Progenitor cell of endocrine pancreas (in vitro differentiated cells): ENCODE data around the gene COL19A1. TPM values are rescaled to one million over a fixed set of nuclear protein-coding genes. Genes with fewer than 3 reads are reported as not detected.

Source experiments
- DNase-seq: peaks from one replicate; pipeline ENCODE4 v3.0.0; 2021; ENCODE audit warnings: low spot score; ENCODE audit not compliant: unreplicated experiment
- H3K27ac Mint-ChIP-seq: 2 replicates; pipeline ENCODE4 v1.8.0; 2021; ENCODE audit warnings: mild to moderate bottlenecking, moderate library complexity, mixed read lengths
- H3K27me3 Mint-ChIP-seq: 2 replicates; pipeline ENCODE4 v1.8.0; 2021; ENCODE audit warnings: mixed read lengths
- H3K36me3 Mint-ChIP-seq: 2 replicates; pipeline ENCODE4 v1.8.0; 2022; ENCODE audit warnings: mixed read lengths; ENCODE audit not compliant: insufficient read depth
- H3K4me1 Mint-ChIP-seq: 2 replicates; pipeline ENCODE4 v1.8.0; 2021; ENCODE audit warnings: low read depth, mixed read lengths
- H3K4me3 Mint-ChIP-seq: 2 replicates; pipeline ENCODE4 v1.8.0; 2021; ENCODE audit warnings: low read depth, mild to moderate bottlenecking, moderate library complexity, mixed read lengths
- H3K9me3 Mint-ChIP-seq: 2 replicates; pipeline ENCODE4 v1.8.0; 2021; ENCODE audit warnings: low read depth, mixed read lengths
- total RNA-seq: library from RNA; stranded (reverse); gene quantifications from 2 replicates; pipeline ENCODE4 v1.2.1, GENCODE V29; 2021
- TF ChIP-seq, protein P1 (sequence below): fragments of 200-600 bp; sonication (generic); IDR thresholded peaks from one replicate; pipeline ENCODE4 v1.5.0; 2021; ENCODE audit warnings: antibody characterized with exemption, mild to moderate bottlenecking; ENCODE audit not compliant: unreplicated experiment

The COL19A1 gene
- total RNA-seq, 1 donor from 2014 or later: 2.3 TPM

DNA sequence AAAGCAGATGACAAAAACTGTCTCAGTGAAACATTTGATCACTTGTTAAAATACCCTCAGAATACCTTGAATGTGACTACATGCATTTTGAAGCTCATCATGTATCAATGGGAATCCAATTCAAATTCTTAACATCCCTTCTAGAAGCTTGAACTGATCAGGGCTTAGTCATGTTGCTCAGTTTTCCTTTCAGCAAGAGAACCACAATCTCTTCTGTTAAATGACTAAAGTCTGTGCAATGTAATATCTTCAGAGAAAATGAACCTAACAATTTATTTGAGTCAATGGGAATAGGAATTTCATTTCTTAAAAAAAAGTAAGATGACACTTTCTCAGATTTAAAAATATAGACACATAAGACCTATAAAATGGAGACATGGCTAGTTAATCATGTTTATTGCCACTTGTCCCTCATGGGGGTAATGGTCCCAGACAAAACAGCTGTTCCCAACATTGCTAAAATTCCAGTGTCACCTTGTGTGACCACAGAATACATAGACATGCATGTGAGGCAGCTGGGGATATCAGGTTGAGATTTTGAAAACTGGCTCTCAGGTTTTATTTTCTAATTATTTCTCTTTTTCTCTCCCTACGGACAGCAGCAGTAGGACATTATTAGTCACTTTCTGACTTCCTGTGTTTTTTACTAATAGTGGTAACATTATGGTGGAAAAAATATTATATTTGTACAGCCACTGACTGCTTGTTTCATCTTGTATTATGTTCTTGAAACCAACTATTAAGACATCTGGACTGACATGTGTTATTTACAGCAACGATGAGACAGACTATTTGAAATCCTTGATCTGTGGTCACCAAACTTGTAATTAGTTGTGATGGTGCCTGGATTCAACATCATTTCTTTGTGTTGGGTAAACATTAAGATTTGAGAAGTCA lies 244.0 kb downstream of the COL19A1 start:
- TF ChIP-seq, protein P1, sequence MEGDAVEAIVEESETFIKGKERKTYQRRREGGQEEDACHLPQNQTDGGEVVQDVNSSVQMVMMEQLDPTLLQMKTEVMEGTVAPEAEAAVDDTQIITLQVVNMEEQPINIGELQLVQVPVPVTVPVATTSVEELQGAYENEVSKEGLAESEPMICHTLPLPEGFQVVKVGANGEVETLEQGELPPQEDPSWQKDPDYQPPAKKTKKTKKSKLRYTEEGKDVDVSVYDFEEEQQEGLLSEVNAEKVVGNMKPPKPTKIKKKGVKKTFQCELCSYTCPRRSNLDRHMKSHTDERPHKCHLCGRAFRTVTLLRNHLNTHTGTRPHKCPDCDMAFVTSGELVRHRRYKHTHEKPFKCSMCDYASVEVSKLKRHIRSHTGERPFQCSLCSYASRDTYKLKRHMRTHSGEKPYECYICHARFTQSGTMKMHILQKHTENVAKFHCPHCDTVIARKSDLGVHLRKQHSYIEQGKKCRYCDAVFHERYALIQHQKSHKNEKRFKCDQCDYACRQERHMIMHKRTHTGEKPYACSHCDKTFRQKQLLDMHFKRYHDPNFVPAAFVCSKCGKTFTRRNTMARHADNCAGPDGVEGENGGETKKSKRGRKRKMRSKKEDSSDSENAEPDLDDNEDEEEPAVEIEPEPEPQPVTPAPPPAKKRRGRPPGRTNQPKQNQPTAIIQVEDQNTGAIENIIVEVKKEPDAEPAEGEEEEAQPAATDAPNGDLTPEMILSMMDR: no peak
- H3K27me3 Mint-ChIP-seq: no peaks in the 10 kb centered on the region
- H3K27ac Mint-ChIP-seq: no peak overlapping the region
- no peak overlapping the region for H3K4me3 Mint-ChIP-seq
- no peaks in the 10 kb centered on the region for H3K9me3 Mint-ChIP-seq
- no peaks in the 10 kb centered on the region for H3K36me3 Mint-ChIP-seq
- no peak for DNase-seq
- peaks cover 8% of the 10 kb centered on the region for H3K4me1 Mint-ChIP-seq

DNA sequence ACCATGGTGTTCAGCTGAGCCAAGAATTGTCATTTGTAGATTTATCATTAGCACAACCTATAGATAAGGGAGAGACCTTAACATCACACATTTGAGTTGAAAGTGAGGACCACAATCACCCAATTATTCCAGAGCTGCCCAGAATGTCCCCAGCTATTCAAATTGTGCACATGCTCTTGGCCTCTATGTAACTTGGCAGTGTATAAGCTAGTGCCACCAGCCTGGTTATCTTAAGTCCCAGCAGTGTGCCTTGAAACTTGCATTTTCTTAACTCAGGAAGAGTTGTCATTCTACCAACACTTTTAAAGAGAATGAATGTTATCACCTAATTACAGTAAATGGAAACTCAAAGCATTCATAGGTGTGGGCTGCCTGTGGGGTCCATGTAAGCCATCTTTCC lies 245.4 kb downstream of the COL19A1 start:
- Mint-ChIP-seq H3K36me3 (no peaks in the 10 kb centered on the region), H3K4me3 (no peak overlapping the region), H3K9me3 (no peaks in the 10 kb centered on the region), H3K4me1 (peaks cover 8% of the 10 kb centered on the region), H3K27ac (no peak overlapping the region), H3K27me3 (no peaks in the 10 kb centered on the region)
- TF ChIP-seq, protein P1: no peak
- no peak for DNase-seq

DNA sequence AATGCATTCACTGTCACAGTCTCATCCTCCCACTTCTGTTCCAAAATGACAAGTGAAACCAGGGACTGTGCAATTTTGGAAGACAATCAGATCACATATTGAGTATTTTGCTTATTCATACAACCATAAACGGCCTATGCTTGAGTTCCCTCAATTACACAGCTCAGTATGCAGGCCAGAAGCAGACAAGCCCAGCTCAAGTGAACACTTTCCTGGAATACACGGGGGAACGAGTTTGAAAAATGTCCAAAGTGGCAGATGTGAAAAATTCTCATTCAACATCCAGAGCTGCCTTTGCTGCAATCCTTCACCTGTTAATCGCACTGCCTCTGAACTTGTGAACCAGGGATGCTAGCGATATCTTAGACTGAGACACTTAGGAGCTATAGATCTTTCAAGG lies 246.4 kb downstream of the COL19A1 start:
- DNase-seq: no peak
- peaks cover 7% of the 10 kb centered on the region for H3K4me1 Mint-ChIP-seq
- no peaks in the 10 kb centered on the region for H3K36me3 Mint-ChIP-seq
- no peak overlapping the region for H3K4me3 Mint-ChIP-seq
- no peaks in the 10 kb centered on the region for H3K9me3 Mint-ChIP-seq
- H3K27ac Mint-ChIP-seq: no peak overlapping the region
- TF ChIP-seq, protein P1: no peak
- no peaks in the 10 kb centered on the region for H3K27me3 Mint-ChIP-seq

DNA sequence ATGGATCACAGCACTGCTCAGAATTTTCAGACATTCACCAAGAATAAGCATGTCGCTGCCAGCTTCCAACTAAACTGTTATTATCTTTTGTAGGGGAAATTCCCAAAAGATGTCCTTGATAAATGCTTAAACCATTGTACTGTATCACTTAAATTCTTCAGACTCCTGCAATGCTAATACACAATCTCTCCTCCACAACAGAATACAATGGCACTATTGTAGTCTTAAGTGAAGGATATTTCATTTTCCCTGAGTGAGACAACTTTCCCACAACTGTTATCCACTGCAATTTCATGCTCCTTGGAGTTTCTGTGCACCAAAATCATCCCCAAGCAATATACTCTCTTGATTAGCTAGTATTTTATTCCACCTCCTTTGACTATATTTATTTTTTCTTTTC lies 246.8 kb downstream of the COL19A1 start:
- Mint-ChIP-seq H3K4me3 (no peak overlapping the region), H3K36me3 (no peaks in the 10 kb centered on the region)
- TF ChIP-seq, protein P1: no peak

DNA sequence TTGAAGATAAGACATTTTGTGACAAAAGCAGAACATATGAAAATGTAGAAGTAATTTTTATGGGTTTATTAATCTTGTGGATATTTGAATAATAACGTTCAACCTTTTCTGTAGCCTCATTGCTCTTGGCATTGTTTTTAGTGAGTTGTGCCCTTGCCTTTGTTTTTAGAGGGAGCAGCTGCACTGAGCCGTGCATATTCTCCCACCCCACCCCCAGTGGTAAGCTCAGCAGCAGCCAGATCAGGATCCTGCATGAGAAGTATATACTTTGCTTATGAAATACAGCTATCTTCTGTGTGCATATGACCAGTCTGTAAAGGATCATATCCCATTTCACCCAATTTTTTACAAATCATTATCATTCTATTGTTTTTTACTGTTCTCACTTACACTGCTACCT lies 252.3 kb downstream of the COL19A1 start:
- no peaks in the 10 kb centered on the region for H3K36me3 Mint-ChIP-seq
- peaks cover 11% of the 10 kb centered on the region for H3K9me3 Mint-ChIP-seq
- H3K27ac Mint-ChIP-seq: no peak overlapping the region
- TF ChIP-seq, protein P1: no peak
- H3K27me3 Mint-ChIP-seq: no peaks in the 10 kb centered on the region
- DNase-seq: no peak
- no peak overlapping the region for H3K4me3 Mint-ChIP-seq
- peaks cover 16% of the 10 kb centered on the region for H3K4me1 Mint-ChIP-seq

More for the DNA sequence above, 246.8 kb downstream of the COL19A1 start:
- H3K27ac Mint-ChIP-seq: no peak overlapping the region
- DNase-seq: no peak
- peaks cover 2% of the 10 kb centered on the region for H3K4me1 Mint-ChIP-seq
- no peaks in the 10 kb centered on the region for H3K27me3 Mint-ChIP-seq
- no peaks in the 10 kb centered on the region for H3K9me3 Mint-ChIP-seq
